ENCODE results near the gene TALDO1.

Gene TALDO1

DNA sequence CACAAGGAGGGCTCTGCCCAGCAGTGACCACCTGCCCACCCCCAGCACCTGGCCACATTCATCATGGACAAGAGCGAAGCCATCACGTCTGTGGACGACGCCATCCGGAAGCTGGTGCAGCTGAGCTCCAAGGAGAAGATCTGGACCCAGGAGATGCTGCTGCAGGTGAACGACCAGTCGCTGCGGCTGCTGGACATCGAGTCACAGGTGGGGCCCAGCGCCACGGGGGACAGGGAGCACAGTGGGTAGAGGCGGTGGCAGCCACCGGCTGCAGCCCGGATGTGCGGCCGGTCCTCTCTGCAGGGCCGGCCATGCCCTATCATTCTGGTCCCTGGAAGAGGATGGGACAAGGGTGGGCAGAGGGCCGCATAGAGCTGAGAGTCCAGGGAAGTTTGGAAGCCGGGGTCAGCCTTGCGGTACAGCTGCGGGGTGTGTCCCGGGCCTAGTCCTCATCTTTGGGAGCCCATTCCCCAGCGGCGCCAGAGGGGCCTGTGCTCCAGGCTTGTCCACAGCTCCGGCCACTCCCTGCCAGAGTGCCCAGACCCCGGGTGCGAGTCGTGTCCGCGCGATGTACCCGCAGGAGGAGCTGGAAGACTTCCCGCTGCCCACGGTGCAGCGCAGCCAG, 27.1 kb upstream of the TALDO1 start:
- TF ChIP-seq, protein P1, sequence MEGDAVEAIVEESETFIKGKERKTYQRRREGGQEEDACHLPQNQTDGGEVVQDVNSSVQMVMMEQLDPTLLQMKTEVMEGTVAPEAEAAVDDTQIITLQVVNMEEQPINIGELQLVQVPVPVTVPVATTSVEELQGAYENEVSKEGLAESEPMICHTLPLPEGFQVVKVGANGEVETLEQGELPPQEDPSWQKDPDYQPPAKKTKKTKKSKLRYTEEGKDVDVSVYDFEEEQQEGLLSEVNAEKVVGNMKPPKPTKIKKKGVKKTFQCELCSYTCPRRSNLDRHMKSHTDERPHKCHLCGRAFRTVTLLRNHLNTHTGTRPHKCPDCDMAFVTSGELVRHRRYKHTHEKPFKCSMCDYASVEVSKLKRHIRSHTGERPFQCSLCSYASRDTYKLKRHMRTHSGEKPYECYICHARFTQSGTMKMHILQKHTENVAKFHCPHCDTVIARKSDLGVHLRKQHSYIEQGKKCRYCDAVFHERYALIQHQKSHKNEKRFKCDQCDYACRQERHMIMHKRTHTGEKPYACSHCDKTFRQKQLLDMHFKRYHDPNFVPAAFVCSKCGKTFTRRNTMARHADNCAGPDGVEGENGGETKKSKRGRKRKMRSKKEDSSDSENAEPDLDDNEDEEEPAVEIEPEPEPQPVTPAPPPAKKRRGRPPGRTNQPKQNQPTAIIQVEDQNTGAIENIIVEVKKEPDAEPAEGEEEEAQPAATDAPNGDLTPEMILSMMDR (IDR thresholded peaks at IDR 0.05; ENCODE audit: extremely low read depth, missing control alignments): no peak
- no peak for DNase-seq (ENCODE audit: low spot score)

DNA sequence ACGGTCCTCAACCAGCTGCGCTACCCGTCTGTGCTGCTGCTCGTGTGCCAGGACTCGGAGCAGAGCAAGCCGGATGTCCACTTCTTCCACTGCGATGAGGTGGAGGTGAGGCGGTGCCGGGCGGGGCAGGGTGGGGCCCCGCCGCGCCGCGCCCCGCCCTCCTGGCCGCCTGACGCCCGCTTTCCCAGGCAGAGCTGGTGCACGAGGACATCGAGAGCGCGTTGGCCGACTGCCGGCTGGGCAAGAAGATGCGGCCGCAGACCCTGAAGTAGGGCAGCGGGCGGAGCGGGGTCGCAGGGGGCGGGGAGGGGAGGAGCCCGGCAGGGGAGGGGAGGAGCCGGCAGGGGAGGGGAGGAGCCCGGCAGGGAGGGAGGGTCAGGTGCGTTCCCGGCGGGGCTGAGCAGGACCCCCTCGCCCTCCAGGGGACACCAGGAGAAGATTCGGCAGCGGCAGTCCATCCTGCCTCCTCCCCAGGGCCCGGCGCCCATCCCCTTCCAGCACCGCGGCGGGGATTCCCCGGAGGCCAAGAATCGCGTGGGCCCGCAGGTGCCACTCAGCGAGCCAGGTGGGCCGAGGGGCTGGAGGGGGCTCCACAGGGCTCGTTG, 26.5 kb upstream of the TALDO1 start:
- peak; percentile 77 for DNase-seq (ENCODE audit: low spot score)
- TF ChIP-seq, protein P1 (IDR thresholded peaks at IDR 0.05; ENCODE audit: extremely low read depth, missing control alignments): no peak

DNA sequence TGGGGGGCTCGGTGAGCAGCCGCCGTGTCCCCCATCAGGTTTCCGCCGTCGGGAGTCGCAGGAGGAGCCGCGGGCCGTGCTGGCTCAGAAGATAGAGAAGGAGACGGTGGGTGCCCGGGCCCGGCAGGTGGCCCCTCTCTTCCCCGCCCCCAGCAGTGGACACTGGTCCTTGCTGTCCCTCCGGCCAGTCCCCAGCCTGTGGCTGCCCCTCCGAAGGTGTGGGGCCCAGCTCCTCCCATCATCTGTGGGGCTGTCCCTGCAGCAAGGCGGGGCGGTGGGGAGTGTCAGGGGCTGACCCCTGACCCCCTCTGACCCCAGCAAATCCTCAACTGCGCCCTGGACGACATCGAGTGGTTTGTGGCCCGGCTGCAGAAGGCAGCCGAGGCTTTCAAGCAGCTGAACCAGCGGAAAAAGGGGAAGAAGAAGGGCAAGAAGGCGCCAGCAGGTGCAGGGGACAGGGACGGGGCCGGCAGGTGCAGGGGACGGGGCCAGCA, 26.0 kb upstream of the TALDO1 start:
- peak; percentile 44 for DNase-seq (ENCODE audit: low spot score)
- TF ChIP-seq, protein P1 (IDR thresholded peaks at IDR 0.05; ENCODE audit: extremely low read depth, missing control alignments): no peak

DNA sequence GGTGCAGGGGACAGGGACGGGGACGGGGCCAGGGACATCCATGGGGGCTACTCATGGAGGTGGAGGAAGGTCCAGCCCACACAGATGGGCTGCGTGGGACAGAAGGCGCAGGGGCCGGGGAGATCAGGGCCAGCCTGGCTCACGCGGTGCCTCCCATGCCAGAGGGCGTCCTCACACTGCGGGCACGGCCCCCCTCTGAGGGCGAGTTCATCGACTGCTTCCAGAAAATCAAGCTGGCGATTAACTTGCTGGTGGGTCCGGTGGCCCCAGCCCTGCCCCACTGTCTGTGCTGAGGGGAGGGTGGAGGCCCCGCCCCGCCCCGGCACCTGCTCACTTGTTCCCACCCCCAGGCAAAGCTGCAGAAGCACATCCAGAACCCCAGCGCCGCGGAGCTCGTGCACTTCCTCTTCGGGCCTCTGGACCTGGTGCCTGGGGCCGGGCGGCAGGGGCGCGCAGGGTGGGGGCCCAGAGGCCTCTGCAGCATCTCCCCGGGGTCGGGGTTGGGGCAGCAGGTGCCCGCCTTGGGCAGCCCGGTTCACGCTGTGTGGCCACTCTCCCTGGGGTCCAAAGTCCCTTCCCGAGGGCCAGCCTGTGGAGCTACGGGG, 25.4 kb upstream of the TALDO1 start:
- peak; percentile 80 for DNase-seq (ENCODE audit: low spot score)
- TF ChIP-seq, protein P1 (IDR thresholded peaks at IDR 0.05; ENCODE audit: extremely low read depth, missing control alignments): no peak

DNA sequence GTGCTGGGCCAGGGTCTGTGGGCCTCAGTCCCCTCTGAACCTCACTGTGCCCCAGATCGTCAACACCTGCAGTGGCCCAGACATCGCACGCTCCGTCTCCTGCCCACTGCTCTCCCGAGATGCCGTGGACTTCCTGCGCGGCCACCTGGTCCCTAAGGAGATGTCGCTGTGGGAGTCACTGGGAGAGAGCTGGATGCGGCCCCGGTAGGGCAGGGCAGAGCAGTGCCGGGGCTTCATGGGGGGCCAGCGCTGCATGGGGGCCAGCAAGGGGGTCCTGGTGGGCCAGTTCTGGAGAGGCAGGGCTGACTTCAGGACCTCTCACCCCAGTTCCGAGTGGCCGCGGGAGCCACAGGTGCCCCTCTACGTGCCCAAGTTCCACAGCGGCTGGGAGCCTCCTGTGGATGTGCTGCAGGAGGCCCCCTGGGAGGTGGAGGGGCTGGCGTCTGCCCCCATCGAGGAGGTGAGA, 24.9 kb upstream of the TALDO1 start:
- no peak for DNase-seq (ENCODE audit: low spot score)
- TF ChIP-seq, protein P1 (IDR thresholded peaks at IDR 0.05; ENCODE audit: extremely low read depth, missing control alignments): no peak

DNA sequence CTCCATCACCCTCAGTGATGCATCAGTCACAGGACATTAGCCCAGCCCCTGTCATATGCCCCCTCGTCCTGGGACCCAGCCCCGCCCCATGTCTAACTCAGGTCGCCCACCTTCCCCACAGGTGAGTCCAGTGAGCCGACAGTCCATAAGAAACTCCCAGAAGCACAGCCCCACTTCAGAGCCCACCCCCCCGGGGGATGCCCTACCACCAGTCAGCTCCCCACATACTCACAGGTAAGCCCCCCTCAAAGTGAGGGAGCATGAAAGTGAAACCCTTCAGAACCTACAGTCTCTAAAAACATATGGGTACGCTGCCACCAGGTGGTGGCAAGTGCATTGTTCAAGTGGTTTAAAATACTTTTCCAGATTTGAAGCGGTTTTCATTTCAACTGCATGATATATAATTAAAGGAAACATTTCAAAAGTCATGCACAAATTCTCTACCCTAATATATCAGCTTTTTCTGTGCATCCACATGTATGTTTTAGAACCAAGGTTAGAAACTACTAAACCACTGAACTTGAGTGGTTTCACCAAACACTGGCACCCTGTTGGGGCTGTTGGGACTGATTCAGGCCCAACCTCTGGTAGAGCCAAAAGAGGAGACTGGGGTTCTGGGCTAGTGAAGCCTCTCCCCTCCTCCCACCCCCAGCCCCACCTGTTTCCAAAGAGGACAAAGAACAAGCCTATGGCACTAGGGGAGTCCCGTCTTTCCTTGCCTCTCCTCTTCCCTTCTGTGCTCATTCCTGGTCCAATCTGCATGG, 24.0 kb upstream of the TALDO1 start:
- peak; percentile 85 for DNase-seq (ENCODE audit: low spot score)
- TF ChIP-seq, protein P1 (IDR thresholded peaks at IDR 0.05; ENCODE audit: extremely low read depth, missing control alignments): peak; percentile 49

All from GM20000 (cell line).